ENCODE results near the gene NPBWR2.

GRCh38 chr20:64100946-64101688 is 6.2 kb downstream of the NPBWR2 start:
- TF ChIP-seq CTCF (IDR thresholded peaks at IDR 0.05; ENCODE audit: low read length) (no peak), EZH2phosphoT487 (IDR thresholded peaks at IDR 0.05; ENCODE audit: low read length) (no peak), EZH2 (optimal IDR thresholded peaks at IDR 0.05; ENCODE audit: low read depth, low read length) (no peak)

All from MM.1S (cell line).